Epithelial cell of esophagus (primary cell): ENCODE results near the gene NAPB.
"Not testable (repeated sequence)": the region's sequence is repeated elsewhere in the genome, so short reads cannot be mapped to it uniquely, and the experiment has no call there.

Experiments
- DNase-seq: peaks from one replicate; pipeline ENCODE4 v3.0.0; 2010; ENCODE audit warnings: low read depth
- H3K4me3 ChIP-seq: 2 replicates; pipeline ENCODE4 v1.5.1; 2011; ENCODE audit warnings: mild to moderate bottlenecking, low read length, control low read depth
- TF ChIP-seq, protein P1 (sequence below): IDR thresholded peaks from 2 replicates; pipeline ENCODE4 v1.5.1; 2011; ENCODE audit warnings: low read depth, mild to moderate bottlenecking, low read length, control low read depth, inconsistent platforms; ENCODE audit not compliant: insufficient read depth; ENCODE audit errors: missing control alignments

NAPB gene

GRCh38 chr20:23358563-23358906 lies 62.8 kb downstream of the NAPB start:
- TF ChIP-seq, protein P1, sequence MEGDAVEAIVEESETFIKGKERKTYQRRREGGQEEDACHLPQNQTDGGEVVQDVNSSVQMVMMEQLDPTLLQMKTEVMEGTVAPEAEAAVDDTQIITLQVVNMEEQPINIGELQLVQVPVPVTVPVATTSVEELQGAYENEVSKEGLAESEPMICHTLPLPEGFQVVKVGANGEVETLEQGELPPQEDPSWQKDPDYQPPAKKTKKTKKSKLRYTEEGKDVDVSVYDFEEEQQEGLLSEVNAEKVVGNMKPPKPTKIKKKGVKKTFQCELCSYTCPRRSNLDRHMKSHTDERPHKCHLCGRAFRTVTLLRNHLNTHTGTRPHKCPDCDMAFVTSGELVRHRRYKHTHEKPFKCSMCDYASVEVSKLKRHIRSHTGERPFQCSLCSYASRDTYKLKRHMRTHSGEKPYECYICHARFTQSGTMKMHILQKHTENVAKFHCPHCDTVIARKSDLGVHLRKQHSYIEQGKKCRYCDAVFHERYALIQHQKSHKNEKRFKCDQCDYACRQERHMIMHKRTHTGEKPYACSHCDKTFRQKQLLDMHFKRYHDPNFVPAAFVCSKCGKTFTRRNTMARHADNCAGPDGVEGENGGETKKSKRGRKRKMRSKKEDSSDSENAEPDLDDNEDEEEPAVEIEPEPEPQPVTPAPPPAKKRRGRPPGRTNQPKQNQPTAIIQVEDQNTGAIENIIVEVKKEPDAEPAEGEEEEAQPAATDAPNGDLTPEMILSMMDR, result no peak
- H3K4me3 ChIP-seq, result peak overlapping the region; percentile 23
- DNase-seq, result no peak

GRCh38 chr20:23357767-23358562 lies 63.3 kb downstream of the NAPB start:
- TF ChIP-seq, protein P1, result no peak
- H3K4me3 ChIP-seq, result peak overlapping the region; percentile 74
- DNase-seq, result peak; percentile 100

GRCh38 chr20:23356203-23356602 lies 65.1 kb downstream of the NAPB start:
- no peak overlapping the region for H3K4me3 ChIP-seq
- no peak for DNase-seq
- TF ChIP-seq, protein P1, result no peak

DNA sequence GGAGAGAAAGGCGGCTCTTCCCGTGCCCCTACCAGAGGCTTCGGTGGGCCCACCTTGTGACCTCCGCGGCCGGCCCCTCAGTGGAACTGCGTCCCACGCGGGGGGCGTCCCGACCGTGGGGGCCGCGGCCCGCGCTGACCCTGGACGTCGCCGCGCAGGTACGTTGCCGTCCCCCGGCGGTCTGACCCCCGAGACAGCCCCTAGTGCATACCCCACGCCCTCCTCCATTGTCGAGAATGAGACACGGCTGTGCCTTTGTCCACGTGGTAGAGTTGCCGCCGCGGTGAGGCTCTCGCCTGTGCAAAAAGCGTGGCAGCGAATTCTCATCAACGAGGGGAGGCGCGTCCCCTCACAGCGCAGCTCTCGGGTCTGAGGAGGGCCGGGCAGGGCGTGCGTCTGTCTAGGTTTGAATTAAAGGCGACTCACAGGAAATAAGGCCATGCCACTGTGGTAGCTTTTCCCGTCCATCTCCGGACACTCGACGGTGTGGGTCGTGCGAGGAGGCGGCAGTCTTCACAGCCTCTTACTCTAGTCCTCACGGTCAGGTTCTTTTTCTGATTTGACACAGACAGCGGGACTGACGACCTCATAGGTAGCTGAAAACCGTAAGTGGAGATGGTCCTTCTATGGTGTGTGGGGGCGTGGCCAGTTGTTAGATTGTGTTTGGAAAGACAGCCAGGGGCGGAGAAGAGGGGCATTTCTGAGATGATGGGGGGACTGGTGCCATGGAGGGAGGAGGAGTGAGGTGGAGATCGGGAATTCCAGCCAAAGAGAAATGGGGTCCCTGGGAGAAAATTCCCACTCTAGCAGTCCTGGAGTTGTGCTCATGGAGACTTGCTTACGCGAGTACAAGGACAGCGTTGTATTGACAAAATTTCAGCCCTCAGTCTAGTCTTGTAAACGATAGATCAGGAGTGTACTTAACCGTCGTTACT lies 70.1 kb downstream of the NAPB start:
- DNase-seq, result peak; percentile 74
- H3K4me3 ChIP-seq, result peak overlapping the region; percentile 81

DNA sequence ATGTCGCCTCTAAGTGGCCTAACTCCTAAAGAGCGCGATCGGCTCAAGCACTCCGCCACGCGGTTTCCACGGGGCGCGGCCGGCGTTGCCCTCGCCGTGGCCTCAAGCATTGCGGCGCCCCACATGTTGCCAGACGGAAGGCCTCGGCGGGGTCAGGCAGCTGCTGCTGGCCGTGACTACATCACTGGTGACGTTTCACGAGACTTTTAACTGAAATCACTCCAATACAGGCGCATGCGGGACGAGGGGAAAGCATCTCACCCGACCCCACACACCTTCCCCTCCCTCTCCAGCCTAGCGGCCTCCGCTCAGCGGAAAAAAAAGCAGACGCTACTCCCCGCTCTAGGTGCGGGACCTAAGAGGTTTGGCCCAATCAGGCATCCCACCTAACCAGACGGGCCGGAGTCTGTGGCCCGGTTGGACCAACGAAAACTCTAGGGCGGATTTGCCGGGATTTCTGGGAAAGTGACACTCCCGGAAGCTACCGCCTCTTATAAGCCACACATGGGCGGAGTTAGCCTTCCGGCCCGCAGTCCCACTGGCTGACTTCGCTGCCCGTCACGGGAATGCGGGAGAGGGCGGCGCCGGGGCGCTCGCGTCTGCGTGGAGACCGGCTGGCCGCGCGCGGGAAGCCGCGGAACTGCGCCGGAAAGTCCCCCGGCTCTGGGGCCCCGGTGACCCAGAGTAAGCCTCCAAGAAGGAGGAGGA lies 70.9 kb downstream of the NAPB start, which contains the start of gene NXT1:
Gene NXT1, plus strand, starts transcription at position 596 of the 708 bp plus-strand sequence. CDS start 3,251 bp downstream, outside the sequence.
- TF ChIP-seq, protein P1, result no peak
- DNase-seq, result peak; percentile 99
- peak within 1 kb of the TSS; percentile 81 for H3K4me3 ChIP-seq

More for the DNA sequence above, 70.1 kb downstream of the NAPB start:
- TF ChIP-seq, protein P1, result no peak

GRCh38 chr20:23349338-23350195 lies 71.7 kb downstream of the NAPB start:
- H3K4me3 ChIP-seq, result peak overlapping the region; percentile 81
- TF ChIP-seq, protein P1, result peak; percentile 42
- peak; percentile 82 for DNase-seq

DNA sequence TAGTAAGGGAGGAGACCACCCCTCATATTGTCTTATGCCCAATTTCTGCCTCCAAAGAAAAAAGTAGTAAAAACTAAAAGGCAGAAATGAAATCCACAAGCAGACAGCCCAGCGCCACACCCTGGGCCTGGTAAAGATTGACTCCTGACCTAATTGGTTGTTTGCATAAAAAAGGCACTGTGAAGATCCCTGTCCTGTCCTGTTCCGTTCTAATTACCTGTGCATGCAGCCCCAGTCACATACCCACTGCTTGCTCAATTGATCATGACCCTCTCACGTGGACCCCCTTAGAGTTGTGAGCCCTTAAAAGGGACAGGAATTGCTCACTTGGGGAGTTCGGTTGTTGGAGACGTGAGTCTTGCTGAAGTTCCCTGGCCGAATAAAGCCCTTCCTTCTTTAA lies 72.8 kb downstream of the NAPB start:
- not testable (repeated sequence) for H3K4me3 ChIP-seq, DNase-seq
